H1 (cell line): ENCODE measurements around the gene CACNA1G.

Experiments used
- CTBP2 ChIP-seq: IDR thresholded peaks from 2 replicates; pipeline ENCODE4 v1.7.0; 2011; ENCODE audit warnings: borderline replicate concordance, mild to moderate bottlenecking, moderate library complexity, mixed read lengths, low read length; ENCODE audit not compliant: insufficient read depth, insufficient read length
- CTCF ChIP-seq, 3 experiments: IDR thresholded peaks; 1 replicate in 2 of 3; 2 replicates in 1 of 3; pipeline versions ENCODE4 v1.5.1 to v1.6.1; 2011; ENCODE audit warnings: low read length in 3 of 3, mild to moderate bottlenecking in 3 of 3, inconsistent platforms in 2 of 3, low read depth in 1 of 3, moderate library complexity in 1 of 3; ENCODE audit not compliant: insufficient read depth in 1 of 3; ENCODE audit errors: control extremely low read depth in 1 of 3
- RAD21 ChIP-seq, 2 experiments: IDR thresholded peaks in 1 of 2; conservative IDR thresholded peaks in 1 of 2; 2 replicates each; pipeline ENCODE4 v1.6.1; 2011; ENCODE audit warnings: low read depth in 2 of 2, low read length in 2 of 2, improper control_type of control experiment in 1 of 2, inconsistent platforms in 1 of 2, mild to moderate bottlenecking in 1 of 2, moderate library complexity in 1 of 2
- SIN3A ChIP-seq, 2 experiments: IDR thresholded peaks in 1 of 2; conservative IDR thresholded peaks in 1 of 2; 2 replicates each; pipeline ENCODE4 v1.6.1; 2011 to 2012; ENCODE audit warnings: low read length in 2 of 2, improper control_type of control experiment in 1 of 2, low read depth in 1 of 2, mild to moderate bottlenecking in 1 of 2
- USF2 ChIP-seq: IDR thresholded peaks from 2 replicates; pipeline ENCODE4 v1.6.1; 2011; ENCODE audit warnings: low read length, improper control_type of control experiment
- ZNF274 ChIP-seq: IDR thresholded peaks from 2 replicates; pipeline ENCODE4 v1.7.0; 2012; ENCODE audit warnings: low read length, borderline replicate concordance; ENCODE audit errors: extremely low read depth

- TF ChIP-seq CTCF (IDR thresholded peaks at IDR 0.05; ENCODE audit: control extremely low read depth in 1 of 3, insufficient read depth in 1 of 3, low read depth in 1 of 3, low read length in 3 of 3): no peak
- no peak for TF ChIP-seq SIN3A (conservative IDR thresholded peaks at IDR 0.05 in 1 of 2, IDR thresholded peaks at IDR 0.05 in 1 of 2; ENCODE audit: low read depth in 1 of 2, low read length in 2 of 2)
- no peak for TF ChIP-seq RAD21 (IDR thresholded peaks at IDR 0.05 in 1 of 2, conservative IDR thresholded peaks at IDR 0.05 in 1 of 2; ENCODE audit: low read depth in 2 of 2, low read length in 2 of 2)
- no peak for TF ChIP-seq CTBP2
- TF ChIP-seq USF2: no peak
- TF ChIP-seq ZNF274: no peak
These were observed 11.1 kb upstream of the CACNA1G start for GRCh38 chr17:50549256-50549941.
